GM23338 (cell line): Measurements from ENCODE around the gene LETMD1.

Source experiments
- CREB1 ChIP-seq: fragments of 250-450 bp; sonication (Bioruptor Pico); IDR thresholded peaks from 2 replicates; pipeline ENCODE4 v1.5.0; 2020; ENCODE audit warnings: low read depth, mild to moderate bottlenecking, moderate library complexity
- CTCF ChIP-seq, 2 experiments: fragments of 200-600 bp in 1 of 2; sonication (generic) in 1 of 2; conservative IDR thresholded peaks; 2 replicates each; pipeline versions ENCODE4 v1.5.1 to v1.6.1; 2016 to 2017; ENCODE audit warnings: antibody characterized with exemption in 2 of 2, low read depth in 2 of 2, mild to moderate bottlenecking in 2 of 2, moderate library complexity in 1 of 2
- ETS1 ChIP-seq: IDR thresholded peaks from 2 replicates; pipeline ENCODE4 v1.6.1; 2016; ENCODE audit warnings: antibody characterized with exemption
- EZH2 ChIP-seq: fragments of 200-600 bp; sonication (generic); IDR thresholded peaks from one replicate; pipeline ENCODE4 v1.8.0; 2017; ENCODE audit warnings: antibody characterized with exemption, mild to moderate bottlenecking, low read depth; ENCODE audit not compliant: unreplicated experiment
- EZH2phosphoT487 ChIP-seq: fragments of 200-600 bp; sonication (generic); IDR thresholded peaks from one replicate; pipeline ENCODE4 v1.8.1; 2018; ENCODE audit warnings: antibody characterized with exemption; ENCODE audit not compliant: unreplicated experiment
- JUNB ChIP-seq: IDR thresholded peaks from one replicate; pipeline ENCODE4 v1.6.1; 2016; ENCODE audit warnings: antibody characterized with exemption; ENCODE audit not compliant: unreplicated experiment
- NANOG ChIP-seq: IDR thresholded peaks from 2 replicates; pipeline ENCODE4 v1.6.1; 2016; ENCODE audit warnings: antibody characterized with exemption, borderline replicate concordance
- POLR2AphosphoS5 ChIP-seq: IDR thresholded peaks from 2 replicates; pipeline ENCODE4 v1.6.1; 2016; ENCODE audit warnings: antibody characterized with exemption, low read depth
- REST ChIP-seq: IDR thresholded peaks from one replicate; pipeline ENCODE4 v1.6.1; 2018; ENCODE audit warnings: antibody characterized with exemption; ENCODE audit not compliant: unreplicated experiment
- STAT1 ChIP-seq: IDR thresholded peaks from one replicate; pipeline ENCODE4 v1.6.1; 2016; ENCODE audit warnings: antibody characterized with exemption; ENCODE audit not compliant: unreplicated experiment
- ZNF114 ChIP-seq: fragments of 250-450 bp; sonication (Bioruptor Pico); IDR thresholded peaks from 2 replicates; pipeline ENCODE4 v1.5.0; 2020; ENCODE audit warnings: mild to moderate bottlenecking, moderate library complexity
- ZNF331 ChIP-seq: fragments of 250-450 bp; sonication (Bioruptor Pico); IDR thresholded peaks from 2 replicates; pipeline ENCODE4 v1.5.0; 2020; ENCODE audit warnings: low read depth, mild to moderate bottlenecking, moderate library complexity
- ZNF462 ChIP-seq: fragments of 250-450 bp; sonication (Bioruptor Pico); IDR thresholded peaks from 2 replicates; pipeline ENCODE4 v1.5.0; 2020; ENCODE audit warnings: mild to moderate bottlenecking, moderate library complexity

GRCh38 chr12:51067229-51067628, 19.1 kb downstream of the LETMD1 start:
- TF ChIP-seq EZH2 (no peak), CTCF (conservative IDR thresholded peaks at IDR 0.05; ENCODE audit: low read depth in 2 of 2) (no peak), POLR2AphosphoS5 (no peak), EZH2phosphoT487 (no peak), ZNF114 (CRISPR knock-in tag) (no peak), REST (no peak), STAT1 (no peak), JUNB (no peak), CREB1 (CRISPR knock-in tag) (no peak), ETS1 (no peak), NANOG (no peak), ZNF331 (CRISPR knock-in tag) (no peak), ZNF462 (CRISPR knock-in tag) (no peak)
